Small intestine (tissue), 7 donors: Measurements from ENCODE around the gene FGFR3. TPM values are rescaled to one million over a fixed set of nuclear protein-coding genes. Genes with fewer than 3 reads are reported as not detected.
A peak's percentile ranks its signal among the peaks of the same experiment; 100 is the strongest.

Source experiments
- DNase-seq, 2 donors: peaks; one replicate each; pipeline versions ENCODE4 v3.0.0 to v3.0.0-alpha.2; 2013
- FAIRE-seq: peaks from 2 replicates; lab custom pipeline; 2012; peaks lifted over from hg19 to GRCh38; lab: Jason Lieb, UNC
- H3K27ac ChIP-seq, 3 donors: one replicate each; pipeline ENCODE4 v1.5.1; 2013; ENCODE audit warnings: low read length in 2 of 3, mild to moderate bottlenecking in 2 of 3, control low read depth in 1 of 3, inconsistent platforms in 1 of 3, low read depth in 1 of 3, moderate library complexity in 1 of 3
- H3K27me3 ChIP-seq, 3 donors: one replicate each; pipeline ENCODE4 v1.6.1; 2013; ENCODE audit warnings: low read length in 3 of 3, inconsistent platforms in 1 of 3; ENCODE audit not compliant: control insufficient read depth in 3 of 3, insufficient read depth in 3 of 3
- H3K36me3 ChIP-seq, 3 donors: one replicate each; pipeline ENCODE4 v1.6.1; 2013; ENCODE audit warnings: low read length in 3 of 3, inconsistent platforms in 1 of 3, low read depth in 1 of 3, mild to moderate bottlenecking in 1 of 3, moderate library complexity in 1 of 3; ENCODE audit not compliant: control insufficient read depth in 3 of 3, insufficient read depth in 2 of 3
- H3K4me1 ChIP-seq, 3 donors: one replicate each; pipeline ENCODE4 v1.6.1; 2013; ENCODE audit warnings: low read length in 2 of 3, inconsistent platforms in 1 of 3, low read depth in 1 of 3, mild to moderate bottlenecking in 1 of 3, moderate library complexity in 1 of 3; ENCODE audit not compliant: control insufficient read depth in 3 of 3, insufficient read depth in 2 of 3
- H3K4me3 ChIP-seq, 3 donors: one replicate each; pipeline ENCODE4 v1.5.1; 2013; ENCODE audit warnings: low read length in 3 of 3, control low read depth in 1 of 3, inconsistent platforms in 1 of 3, low read depth in 1 of 3, mild to moderate bottlenecking in 1 of 3, moderate library complexity in 1 of 3
- H3K9me3 ChIP-seq, 2 donors: one replicate each; pipeline ENCODE4 v1.6.1; 2013; ENCODE audit warnings: low read depth in 1 of 2, low read length in 1 of 2; ENCODE audit not compliant: control insufficient read depth in 2 of 2, insufficient read depth in 1 of 2
- WGBS, 3 donors: extraction: QIAGEN DNeasy Blood & Tissue Kit; methylation state at CpG; one replicate each; pipeline ENCODE4 v1.1.7; 2013; 5-methylcytosine and 5-hydroxymethylcytosine counted together
- polyA plus RNA-seq, 4 donors: library from polyadenylated mRNA; stranded (reverse) in 3 of 4; unstranded in 1 of 4; fragments of 200-250 nt in 3 of 4; fragments of 120-200 nt in 1 of 4; gene quantifications; one replicate each; pipeline versions ENCODE4 v1.2.1 to v1.2.3, GENCODE V29; 2013
- donor health status: healthy with polysubstance abuse.
- donor health status: control.
- donor health status: control.
- donor health status: Bipolar disorder and iron deficiency.
- donor health status: healthy.

The FGFR3 gene
- polyA plus RNA-seq, 4 donors: 13.8 to 267 (median 35.7) TPM

DNA sequence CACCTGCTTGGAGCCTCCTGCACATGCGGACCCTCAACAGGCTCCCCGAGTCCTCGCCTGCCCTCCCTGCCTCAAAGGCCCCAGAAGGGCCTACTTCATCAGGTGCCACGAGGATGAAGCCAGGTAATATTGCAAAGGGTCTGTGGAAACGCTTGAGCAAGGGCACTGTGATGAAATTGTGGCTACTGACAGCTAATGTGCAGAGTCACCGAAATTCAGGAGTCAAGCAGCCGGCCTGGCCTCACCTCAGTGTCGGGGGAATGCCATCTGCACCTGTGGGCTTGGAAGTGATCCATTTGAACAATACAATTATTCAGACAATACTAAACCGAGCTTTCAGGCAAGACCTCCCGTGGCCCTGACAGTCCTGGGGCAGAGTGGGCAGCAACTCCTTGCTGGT lies 3.1 kb upstream of the FGFR3 start:
- Histone ChIP-seq H3K27me3 (peaks cover 0 to 2% (median 0%) of the 10 kb centered on the region in 3 donors), H3K4me3 (no peak overlapping the region), H3K4me1 (peaks cover 0 to 38% (median 0%) of the 10 kb centered on the region in 3 donors), H3K27ac (no peak overlapping the region), H3K36me3 (peaks cover 0 to 7% (median 0%) of the 10 kb centered on the region in 3 donors), H3K9me3 (no peaks in the 10 kb centered on the region)
- WGBS, 3 donors: 76 to 88% (median 80%) methylated on average over 10 of the region's 10 CpGs
- FAIRE-seq: no peak
- DNase-seq: no peak

DNA sequence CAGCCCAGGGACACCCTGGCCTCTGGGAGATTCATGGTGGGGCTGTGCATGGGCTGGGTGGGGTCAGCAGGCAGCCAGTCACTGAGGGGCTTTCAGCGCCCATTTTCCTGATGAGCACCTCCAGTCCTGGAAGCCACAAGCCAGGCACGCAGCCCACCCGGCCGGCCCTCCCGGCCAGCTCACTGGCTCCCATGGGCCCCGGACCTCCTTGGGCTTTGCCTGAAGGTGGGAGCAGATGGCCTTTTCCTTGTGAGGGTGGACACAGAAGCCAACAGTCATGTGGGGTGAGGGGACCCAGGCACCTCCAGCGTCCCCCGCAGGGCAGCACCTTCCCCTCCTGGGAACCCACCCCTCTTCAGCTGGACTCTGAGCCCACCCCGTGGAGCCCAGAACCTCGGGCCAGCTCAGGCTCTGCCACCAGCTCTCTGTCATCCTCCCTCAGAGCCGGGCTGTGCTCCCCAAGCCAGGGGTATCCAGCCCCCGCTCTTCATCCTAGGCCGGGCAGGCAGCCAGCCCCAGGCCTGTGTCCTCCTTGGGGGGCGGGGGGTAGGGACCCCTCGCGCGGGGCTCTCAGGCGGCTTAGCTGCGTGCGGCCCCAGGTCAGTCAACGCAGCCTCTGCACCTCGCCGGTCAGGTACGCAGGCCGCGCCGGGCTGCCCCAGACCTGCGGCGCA lies 798 bp upstream of the FGFR3 start:
- DNase-seq: no peak
- Histone ChIP-seq H3K9me3 (no peaks in the 10 kb centered on the region), H3K36me3 (peaks cover 0 to 29% (median 0%) of the 10 kb centered on the region in 3 donors), H3K27ac (peak overlapping the region in 2 of 3 donors; percentile 41 to 71), H3K4me3 (peak overlapping the region in 1 of 3 donors; percentile 94), H3K27me3 (peaks cover 2 to 6% (median 6%) of the 10 kb centered on the region in 3 donors), H3K4me1 (peaks cover 0 to 31% (median 8%) of the 10 kb centered on the region in 3 donors)
- WGBS, 3 donors: 44 to 54% (median 53%) methylated on average over 20 to 29 of the region's 29 CpGs
- no peak for FAIRE-seq

DNA sequence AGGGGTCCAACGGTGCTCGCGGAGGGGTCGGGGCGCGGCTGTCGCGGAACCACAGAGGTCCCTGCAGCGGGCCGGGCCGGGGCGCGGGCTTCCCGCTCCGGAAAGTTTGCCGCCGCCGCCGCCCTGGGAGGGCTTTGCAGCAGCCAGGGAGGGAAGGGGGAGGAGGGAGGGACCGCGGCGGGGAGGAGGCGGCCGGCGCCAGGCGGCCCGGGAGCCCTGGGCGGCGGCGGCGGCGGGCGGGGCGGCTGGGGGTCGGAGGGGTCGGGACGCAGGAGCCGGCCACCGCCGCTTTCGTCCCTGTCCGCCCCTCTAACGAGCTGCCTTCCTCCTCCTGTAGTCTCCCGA lies 375 bp downstream of the FGFR3 start:
- 0 to 1% (median 0%) methylated on average over 3 to 44 of the region's 44 CpGs for WGBS, 3 donors
- H3K27me3 ChIP-seq: peaks cover 2 to 6% (median 6%) of the 10 kb centered on the region in 3 donors

DNA sequence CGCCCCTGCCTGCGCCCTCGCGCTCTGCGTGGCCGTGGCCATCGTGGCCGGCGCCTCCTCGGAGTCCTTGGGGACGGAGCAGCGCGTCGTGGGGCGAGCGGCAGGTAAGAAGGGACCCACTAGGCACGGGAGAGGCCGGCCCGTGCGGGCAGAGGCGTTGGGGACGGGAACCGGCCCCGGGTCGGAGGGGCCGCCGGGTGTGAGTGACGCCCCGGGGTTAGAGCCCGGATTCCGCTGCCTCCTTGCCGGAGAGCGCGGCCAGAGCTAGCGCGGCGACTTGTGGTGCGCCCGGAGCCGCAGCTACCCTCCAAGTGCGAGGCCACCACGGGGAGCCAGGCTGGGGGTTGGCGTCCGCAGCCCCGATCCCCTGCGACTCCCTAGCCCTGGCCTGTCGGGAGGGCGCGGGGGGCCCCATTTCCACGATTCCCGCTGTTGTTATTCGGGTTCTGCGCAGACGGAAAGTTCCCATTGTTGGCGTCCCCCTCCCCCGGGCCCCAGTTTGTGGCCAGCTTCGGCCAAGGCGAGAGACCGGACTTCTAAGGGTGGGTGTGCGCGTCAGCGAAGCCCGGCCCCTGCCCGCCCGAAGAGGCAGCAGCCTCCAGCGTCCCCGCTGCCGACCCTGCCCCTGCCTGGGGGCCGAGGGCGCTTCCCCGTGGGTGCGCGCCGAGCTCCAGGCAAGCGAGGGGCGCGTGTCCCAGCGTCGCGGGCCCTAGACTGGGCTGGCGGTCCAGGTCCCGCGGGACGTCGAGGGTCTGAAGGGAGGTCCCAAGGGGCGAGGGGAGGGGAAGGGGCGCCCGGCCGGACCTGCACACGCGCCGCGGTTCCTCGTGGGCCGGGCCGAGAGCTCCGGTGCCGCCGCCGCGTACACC lies 1.1 kb downstream of the FGFR3 start:
- WGBS, 3 donors: 1% methylated on average over 79 to 101 of the region's 101 CpGs
- Histone ChIP-seq H3K4me1 (peaks cover 0 to 43% (median 10%) of the 10 kb centered on the region in 3 donors), H3K27ac (peak overlapping the region; percentile 64 to 94 (median 92)), H3K27me3 (peaks cover 2 to 6% (median 6%) of the 10 kb centered on the region in 3 donors), H3K4me3 (peak overlapping the region; percentile 50 to 94 (median 81)), H3K36me3 (peaks cover 0 to 46% (median 0%) of the 10 kb centered on the region in 3 donors), H3K9me3 (no peaks in the 10 kb centered on the region)
- DNase-seq (peak; percentile 26 to 48), FAIRE-seq (no peak)

More for the DNA sequence above, 375 bp downstream of the FGFR3 start:
- FAIRE-seq (no peak), DNase-seq (peak in 1 of 2 donors; percentile 45)
- H3K36me3 ChIP-seq: peaks cover 0 to 39% (median 0%) of the 10 kb centered on the region in 3 donors
- H3K4me1 ChIP-seq: peaks cover 0 to 36% (median 8%) of the 10 kb centered on the region in 3 donors
- no peaks in the 10 kb centered on the region for H3K9me3 ChIP-seq
- H3K4me3 ChIP-seq: peak overlapping the region; percentile 50 to 94 (median 81)
- H3K27ac ChIP-seq: peak overlapping the region; percentile 64 to 94 (median 92)

DNA sequence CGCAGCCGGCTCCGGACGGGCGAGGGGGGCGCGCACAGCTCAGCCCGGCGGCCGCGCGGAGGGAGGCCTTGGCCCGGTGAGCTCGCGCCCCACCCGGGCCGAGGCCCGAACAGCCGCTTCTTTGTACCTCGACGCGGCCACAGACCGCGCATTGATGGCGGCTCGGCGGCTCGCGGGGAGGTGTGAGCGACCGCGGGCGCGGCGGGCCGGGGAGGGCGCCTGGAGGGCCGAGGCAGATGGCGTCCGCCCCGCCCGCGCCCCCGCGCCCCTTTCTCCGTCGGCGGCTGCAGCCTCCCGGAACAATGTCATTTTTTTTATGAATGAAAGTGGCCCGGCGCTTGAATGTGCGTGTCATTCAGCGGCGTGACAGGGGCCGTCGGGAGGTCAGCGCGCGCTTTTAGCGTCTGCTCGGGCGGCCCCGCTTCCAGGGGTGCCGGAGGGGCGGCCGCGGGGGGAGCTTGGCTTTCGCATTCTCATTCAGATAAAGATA lies 1.8 kb downstream of the FGFR3 start:
- Histone ChIP-seq H3K4me3 (peak overlapping the region; percentile 38 to 94 (median 81)), H3K27ac (peak overlapping the region in 2 of 3 donors; percentile 92 to 94), H3K36me3 (peaks cover 0 to 53% (median 0%) of the 10 kb centered on the region in 3 donors), H3K27me3 (peaks cover 2 to 6% (median 6%) of the 10 kb centered on the region in 3 donors), H3K4me1 (peaks cover 0 to 50% (median 10%) of the 10 kb centered on the region in 3 donors), H3K9me3 (no peaks in the 10 kb centered on the region)
- DNase-seq (no peak), FAIRE-seq (no peak)
- 0 to 1% (median 1%) methylated on average over 35 to 68 of the region's 68 CpGs for WGBS, 3 donors

DNA sequence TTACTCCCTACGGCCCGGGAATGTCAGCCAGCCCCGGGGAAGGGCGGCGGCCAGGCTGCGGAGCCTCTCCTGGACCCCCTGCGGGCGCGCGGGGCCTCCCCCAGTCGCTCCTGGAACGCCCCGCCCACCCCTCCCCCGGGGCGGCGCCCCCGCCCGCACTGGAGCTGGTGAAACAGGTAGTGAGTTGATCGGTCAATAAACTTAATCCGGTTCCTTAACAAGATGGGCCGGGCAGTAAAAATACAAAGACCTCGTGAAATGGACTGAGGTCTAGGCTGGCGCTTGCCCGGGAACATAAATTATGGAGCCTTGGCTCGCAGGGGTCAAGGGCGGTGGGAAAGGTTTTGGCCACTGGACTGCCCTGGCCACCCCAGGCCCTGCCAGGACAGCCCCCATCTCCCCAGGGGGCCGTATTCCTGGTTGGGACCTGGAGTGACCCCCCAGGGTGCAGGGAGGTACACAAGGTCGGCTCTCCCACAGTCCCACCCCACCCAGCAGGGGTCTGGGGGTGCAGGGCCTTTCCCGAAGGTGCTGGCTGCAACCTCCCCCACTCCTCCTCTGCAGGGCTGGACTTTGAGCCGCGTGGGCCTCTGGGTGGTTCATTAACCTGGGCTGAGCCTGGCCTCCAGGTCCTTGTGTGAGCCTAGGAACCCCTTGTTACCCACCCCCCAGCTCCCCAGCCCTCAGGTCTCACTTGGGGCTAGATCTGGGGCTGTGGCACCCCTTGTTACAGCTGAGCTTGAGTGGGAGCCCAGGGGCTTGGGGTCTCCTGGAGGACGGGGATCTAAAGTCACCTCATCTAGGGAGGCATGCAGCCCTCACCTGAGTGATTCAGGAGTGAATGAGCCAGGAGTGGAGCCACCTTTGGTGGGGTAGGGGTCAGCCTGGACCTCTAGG lies 2.5 kb downstream of the FGFR3 start:
- no peak for FAIRE-seq
- H3K9me3 ChIP-seq: no peaks in the 10 kb centered on the region
- peaks cover 0 to 60% (median 0%) of the 10 kb centered on the region in 3 donors for H3K36me3 ChIP-seq
- H3K4me1 ChIP-seq: peaks cover 0 to 57% (median 12%) of the 10 kb centered on the region in 3 donors
- DNase-seq: peak; percentile 90 to 94
- WGBS, 3 donors: 6 to 23% (median 14%) methylated on average over 16 to 32 of the region's 32 CpGs
- H3K27me3 ChIP-seq: peaks cover 2 to 6% (median 6%) of the 10 kb centered on the region in 3 donors
- H3K27ac ChIP-seq: peak overlapping the region; percentile 85 to 94 (median 92)
- peak overlapping the region; percentile 38 to 94 (median 81) for H3K4me3 ChIP-seq

DNA sequence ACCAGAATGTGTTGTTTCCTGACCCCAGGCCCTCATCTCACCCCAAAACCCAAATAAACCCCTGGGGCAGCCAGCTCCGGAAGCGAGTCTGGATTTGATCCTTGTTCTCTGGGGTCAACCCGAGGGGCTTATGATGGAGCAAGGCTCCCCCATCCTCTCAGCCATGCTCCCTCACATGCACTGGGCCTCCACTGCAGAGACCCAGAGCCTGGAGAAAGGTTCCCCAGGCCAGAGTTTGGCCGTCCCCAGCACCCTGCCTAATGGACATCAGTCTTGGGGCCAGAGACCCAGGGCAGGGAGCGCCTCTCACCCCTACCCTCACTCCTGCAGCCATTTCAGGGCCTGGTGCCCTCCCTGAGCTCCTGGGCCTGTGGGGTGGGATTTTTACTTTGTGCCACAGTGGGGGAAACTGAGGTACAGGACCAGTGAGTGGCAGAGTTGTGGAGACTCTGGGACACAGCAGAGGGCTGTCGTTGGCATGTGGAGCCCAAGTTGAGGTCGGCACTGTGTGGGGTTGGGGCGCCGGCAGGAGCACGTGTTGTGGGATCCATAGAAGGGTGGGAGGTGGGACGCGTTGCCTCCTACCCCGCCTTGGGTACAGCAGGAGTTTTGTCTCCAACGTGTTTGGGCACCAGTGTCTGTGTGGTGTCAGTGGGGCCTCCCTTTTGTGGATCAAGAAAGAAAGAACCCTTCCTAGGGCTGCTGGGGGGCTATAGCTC lies 3.6 kb downstream of the FGFR3 start:
- Histone ChIP-seq H3K36me3 (peaks cover 0 to 71% (median 2%) of the 10 kb centered on the region in 3 donors), H3K27me3 (peaks cover 2 to 6% (median 6%) of the 10 kb centered on the region in 3 donors), H3K4me1 (peaks cover 0 to 68% (median 12%) of the 10 kb centered on the region in 3 donors), H3K4me3 (peak overlapping the region in 2 of 3 donors; percentile 81 to 94), H3K27ac (peak overlapping the region; percentile 73 to 85 (median 76)), H3K9me3 (no peaks in the 10 kb centered on the region)
- FAIRE-seq: no peak
- WGBS, 3 donors: 64 to 85% (median 70%) methylated on average over 14 of the region's 14 CpGs
- DNase-seq: no peak
